PC-9 (cell line): ENCODE results near the gene RNF40.

Source experiments
- CTCF ChIP-seq: fragments of 200-600 bp; sonication (generic); conservative IDR thresholded peaks from 2 replicates; pipeline ENCODE4 v1.6.1; 2017; ENCODE audit warnings: mixed run types, antibody characterized with exemption, mild to moderate bottlenecking, moderate library complexity
- EZH2 ChIP-seq: fragments of 200-600 bp; sonication (generic); IDR thresholded peaks from 2 replicates; pipeline ENCODE4 v1.8.0; 2017; ENCODE audit warnings: antibody characterized with exemption, low read depth

- TF ChIP-seq CTCF: no peak
- TF ChIP-seq EZH2: no peak
Observed at GRCh38 chr16:30731411-30731810, 30.7 kb upstream of the RNF40 start.
